ENCODE measurements around the gene DNAJB1.

The DNAJB1 gene

GRCh38 chr19:14495672-14496028 lies 22.5 kb downstream of the DNAJB1 start:
- no peak for DNase-seq

- no peak for DNase-seq
Measured at GRCh38 chr19:14494910-14495671, 23.1 kb downstream of the DNAJB1 start.

- no peak for DNase-seq
Measured at GRCh38 chr19:14494411-14494810, 23.8 kb downstream of the DNAJB1 start.

DNA sequence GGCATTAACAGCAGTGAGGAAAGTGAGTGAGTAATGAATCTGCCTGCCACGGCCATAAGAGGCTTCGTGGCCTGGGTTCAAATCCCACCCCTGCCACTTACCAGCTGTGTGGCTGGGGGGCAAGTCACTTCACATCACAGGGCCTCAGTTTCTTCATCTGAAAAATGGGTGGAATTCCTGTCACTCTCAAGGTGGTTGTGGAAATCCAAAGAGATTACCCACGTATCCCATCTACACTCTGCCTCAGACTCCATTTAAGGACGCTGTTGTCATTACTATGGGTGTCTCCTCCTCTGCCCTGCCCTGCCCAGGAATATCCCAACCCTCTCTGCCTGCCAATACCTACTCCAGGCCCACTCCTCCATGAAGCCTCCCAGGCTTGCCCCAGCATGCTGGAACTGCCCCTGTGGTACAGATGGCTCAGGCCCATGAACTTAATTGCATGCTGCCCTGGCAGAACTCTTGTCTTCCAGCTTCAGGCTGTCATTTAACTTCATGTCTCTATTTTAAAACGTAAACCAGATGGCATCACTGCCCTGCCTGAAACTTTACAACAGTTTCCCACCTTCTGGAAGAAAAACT lies 25.4 kb downstream of the DNAJB1 start:
- DNase-seq = no peak

GRCh38 chr19:14487370-14488125 lies 30.6 kb downstream of the DNAJB1 start:
- no peak for DNase-seq

- DNase-seq = no peak
Measured at GRCh38 chr19:14482172-14482941, 35.8 kb downstream of the DNAJB1 start.

GRCh38 chr19:14480700-14481079 lies 37.5 kb downstream of the DNAJB1 start:
- no peak for DNase-seq

GRCh38 chr19:14479975-14480699 lies 38.1 kb downstream of the DNAJB1 start:
- no peak for DNase-seq

- DNase-seq = no peak
Measured at GRCh38 chr19:14479309-14479974, 38.8 kb downstream of the DNAJB1 start.

- DNase-seq = no peak
Measured at GRCh38 chr19:14478113-14478545, 40.1 kb downstream of the DNAJB1 start.

GRCh38 chr19:14477418-14478112 lies 40.6 kb downstream of the DNAJB1 start:
- DNase-seq = no peak

- no peak for DNase-seq
Measured at GRCh38 chr19:14476673-14477401, 41.4 kb downstream of the DNAJB1 start.

GRCh38 chr19:14476327-14476672 lies 41.9 kb downstream of the DNAJB1 start:
- no peak for DNase-seq

DNA sequence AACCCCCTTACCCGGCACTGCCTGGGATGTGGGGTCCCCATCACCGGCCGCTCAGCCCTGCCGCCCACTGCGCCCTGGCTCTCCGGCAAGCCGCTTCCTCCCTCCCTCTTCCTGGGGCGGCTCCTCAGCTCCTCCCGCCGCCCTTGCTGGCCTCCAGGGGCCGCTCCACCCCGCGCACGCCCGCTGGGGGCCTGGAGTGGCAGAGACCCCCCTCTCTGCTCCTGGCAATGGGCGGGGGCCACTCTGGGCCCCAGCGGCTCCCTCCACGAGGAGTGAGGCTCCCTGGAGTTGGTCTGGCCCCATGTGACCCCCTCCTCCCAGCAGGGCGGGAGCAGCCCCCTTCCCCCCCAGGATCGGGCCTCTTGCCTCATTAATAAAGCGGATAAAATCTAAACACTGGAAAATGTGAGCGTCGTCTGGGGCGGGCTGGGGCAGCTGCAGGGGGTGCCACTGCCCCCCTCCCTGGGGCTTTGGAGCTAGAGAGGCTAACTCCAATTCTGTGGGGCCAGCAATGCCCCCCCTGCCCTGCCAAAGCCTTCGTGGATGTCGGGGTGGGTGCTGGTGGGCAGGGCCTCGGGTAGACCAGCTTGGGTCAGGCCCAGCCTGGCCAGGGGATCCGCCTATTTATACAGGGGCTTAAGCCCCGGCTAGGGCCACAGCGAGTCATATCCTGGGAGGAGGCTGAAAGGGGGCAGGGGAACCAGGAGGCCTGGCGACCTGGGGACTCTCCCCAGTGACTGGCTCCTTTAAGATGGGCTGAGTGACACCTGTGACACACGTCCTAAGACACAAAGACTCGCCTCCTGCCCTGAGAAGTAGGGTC lies 42.7 kb downstream of the DNAJB1 start, which contains the start of gene PTGER1:
Gene PTGER1, minus strand, starts transcription at position 104 of the 823 bp plus-strand sequence. CDS start 1,034 bp downstream, outside the sequence.
- no peak for DNase-seq

DNA sequence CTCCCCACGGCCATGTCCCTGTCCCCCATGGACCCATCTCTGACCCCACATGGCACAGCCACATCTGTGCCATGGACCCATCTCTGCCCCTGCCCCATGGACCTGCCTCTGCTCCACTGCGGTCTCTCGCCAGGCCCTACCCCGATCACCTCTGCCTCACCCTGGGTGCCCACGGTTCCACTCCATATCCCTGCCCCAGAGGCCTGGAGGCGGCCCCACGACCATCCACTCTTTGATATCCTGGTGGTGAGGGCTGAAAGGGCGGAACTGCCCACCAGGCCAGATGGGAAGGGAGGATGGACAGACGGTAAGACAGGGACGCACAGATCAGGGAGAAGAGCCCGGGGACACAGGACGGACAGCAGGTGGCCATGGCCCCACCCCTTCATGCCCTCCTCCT lies 43.4 kb downstream of the DNAJB1 start:
- DNase-seq = no peak

- DNase-seq = no peak
Measured at GRCh38 chr19:14473978-14474578, 44.1 kb downstream of the DNAJB1 start.

DNA sequence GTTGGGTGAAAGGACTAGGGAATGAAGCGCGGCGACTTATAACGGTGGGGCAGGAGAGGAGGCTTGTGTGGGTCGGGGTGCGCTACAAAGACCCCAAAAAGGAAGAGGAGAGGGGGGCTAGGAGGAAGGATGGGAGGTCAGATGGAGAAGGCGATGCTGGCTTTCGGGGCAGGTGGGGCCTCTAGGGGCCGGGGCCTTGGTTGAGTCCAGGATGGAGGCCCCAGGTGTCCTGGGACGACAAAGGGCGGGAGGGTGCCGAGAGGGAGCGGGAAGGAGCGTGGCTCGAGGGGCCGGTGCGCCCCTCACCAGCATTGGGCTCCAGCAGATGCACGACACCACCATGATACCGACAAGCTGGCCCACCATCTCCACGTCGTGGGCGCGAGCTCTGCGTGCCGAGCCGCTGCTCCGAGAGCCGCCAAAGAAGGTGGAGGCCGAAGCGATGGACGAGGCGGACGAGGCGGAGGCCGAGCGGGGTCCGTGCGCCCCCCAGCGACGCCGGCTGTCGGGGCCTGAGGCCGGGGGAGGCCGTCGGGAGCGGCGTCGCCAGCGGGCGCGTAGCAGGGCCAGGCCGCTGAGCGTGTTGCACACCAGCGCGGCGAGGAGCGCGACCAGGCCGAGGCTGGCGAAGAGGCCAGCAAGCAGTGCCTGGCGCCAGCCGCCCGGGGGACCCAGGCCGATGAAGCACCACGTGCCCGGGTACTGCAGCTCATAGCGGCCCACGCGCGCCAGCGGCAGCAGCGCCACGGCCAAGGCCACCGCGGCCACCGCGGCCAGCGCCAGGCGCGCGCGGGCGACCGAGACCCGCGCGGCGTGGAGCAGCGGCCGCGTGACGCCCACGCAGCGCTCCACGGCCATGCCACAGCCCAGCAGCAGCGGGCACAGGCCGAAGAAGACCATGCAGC lies 44.9 kb downstream of the DNAJB1 start:
- no peak for DNase-seq

All from SHP77 (cell line).